GM12873 (cell line): ENCODE data around the gene TMEM184B.

ENCODE experiments used
- TF ChIP-seq, protein P1 (sequence below): IDR thresholded peaks from 2 replicates; pipeline ENCODE4 v1.5.1; 2012; ENCODE audit warnings: low read depth, mild to moderate bottlenecking, moderate library complexity, low read length, control low read depth; ENCODE audit not compliant: insufficient read depth; ENCODE audit errors: missing control alignments

TMEM184B gene

DNA sequence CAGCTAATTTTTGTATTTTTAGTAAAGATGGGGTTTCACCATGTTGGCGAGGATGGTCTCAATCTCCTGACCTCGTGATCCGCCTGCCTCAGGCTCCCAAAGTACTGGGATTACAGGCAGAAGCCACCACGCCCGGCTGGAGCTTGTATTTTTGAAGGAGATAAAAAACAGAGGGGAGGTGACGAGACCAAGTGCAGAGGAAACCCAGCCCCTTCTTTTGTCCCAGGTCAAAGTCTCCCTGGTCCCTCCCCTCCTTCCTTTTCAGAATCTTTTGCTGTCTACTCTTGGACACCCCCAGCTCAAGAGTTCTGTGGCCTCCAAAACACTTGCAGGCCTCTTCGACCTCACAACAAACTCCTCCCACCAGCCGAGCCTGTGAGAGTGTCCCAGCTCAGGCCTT lies 12.2 kb upstream of the TMEM184B start:
- TF ChIP-seq, protein P1, sequence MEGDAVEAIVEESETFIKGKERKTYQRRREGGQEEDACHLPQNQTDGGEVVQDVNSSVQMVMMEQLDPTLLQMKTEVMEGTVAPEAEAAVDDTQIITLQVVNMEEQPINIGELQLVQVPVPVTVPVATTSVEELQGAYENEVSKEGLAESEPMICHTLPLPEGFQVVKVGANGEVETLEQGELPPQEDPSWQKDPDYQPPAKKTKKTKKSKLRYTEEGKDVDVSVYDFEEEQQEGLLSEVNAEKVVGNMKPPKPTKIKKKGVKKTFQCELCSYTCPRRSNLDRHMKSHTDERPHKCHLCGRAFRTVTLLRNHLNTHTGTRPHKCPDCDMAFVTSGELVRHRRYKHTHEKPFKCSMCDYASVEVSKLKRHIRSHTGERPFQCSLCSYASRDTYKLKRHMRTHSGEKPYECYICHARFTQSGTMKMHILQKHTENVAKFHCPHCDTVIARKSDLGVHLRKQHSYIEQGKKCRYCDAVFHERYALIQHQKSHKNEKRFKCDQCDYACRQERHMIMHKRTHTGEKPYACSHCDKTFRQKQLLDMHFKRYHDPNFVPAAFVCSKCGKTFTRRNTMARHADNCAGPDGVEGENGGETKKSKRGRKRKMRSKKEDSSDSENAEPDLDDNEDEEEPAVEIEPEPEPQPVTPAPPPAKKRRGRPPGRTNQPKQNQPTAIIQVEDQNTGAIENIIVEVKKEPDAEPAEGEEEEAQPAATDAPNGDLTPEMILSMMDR: no peak

DNA sequence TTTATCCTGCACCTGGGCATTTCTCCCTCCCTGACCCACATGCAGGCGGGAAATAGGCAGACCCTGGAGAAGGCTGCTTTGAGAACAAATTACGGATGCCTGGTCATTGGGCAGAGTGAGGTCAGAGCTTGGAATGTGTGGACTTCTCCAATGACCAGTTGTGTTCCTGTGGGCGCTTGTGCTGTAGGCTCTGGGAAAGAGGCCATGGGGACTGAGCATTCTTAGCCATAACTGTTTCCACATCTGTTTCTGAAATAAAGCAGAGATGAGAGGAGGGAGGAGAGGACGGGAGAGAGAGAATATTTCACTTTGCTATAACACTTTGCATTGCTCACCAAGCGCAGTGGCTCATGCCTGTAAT lies 11.2 kb upstream of the TMEM184B start:
- TF ChIP-seq, protein P1: no peak

DNA sequence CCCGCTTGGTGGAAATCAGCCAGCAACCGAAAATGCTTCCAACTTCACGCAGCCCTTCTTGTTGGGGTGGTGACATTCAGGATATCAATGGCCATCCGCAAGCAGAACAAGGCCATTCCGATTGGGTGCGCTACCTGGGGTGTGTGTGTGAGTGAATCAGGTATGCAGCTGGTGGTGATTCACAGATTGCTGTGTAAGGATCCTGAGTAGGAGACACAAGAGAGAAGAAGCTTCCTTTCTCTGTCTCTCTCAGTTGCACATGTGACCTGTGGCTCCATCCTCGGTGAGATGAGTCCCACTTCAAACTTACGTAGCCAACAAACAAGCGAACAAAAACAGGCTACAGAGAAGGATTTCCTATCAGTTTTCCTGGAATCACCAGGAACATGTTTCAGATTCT lies 9.6 kb upstream of the TMEM184B start:
- TF ChIP-seq, protein P1: no peak

DNA sequence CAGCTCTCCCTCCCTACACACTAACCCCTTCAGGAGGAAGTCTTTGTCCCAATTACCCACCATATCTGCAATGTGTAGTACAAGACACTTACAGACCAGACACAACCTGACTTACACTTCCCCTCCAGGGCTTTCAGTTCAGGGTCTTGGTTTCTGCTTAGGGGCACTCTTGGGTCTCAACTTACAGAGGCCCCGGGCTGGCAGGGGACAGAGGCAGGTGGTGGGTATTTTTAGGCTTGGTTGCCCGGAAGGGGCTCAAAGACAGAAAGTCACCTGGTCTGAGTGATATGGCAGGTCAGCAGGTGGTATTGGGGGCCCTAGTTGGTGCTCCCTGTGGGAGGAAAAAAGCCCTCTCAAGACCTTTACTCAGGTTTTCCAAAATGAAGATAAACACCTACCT lies 3.4 kb upstream of the TMEM184B start:
- TF ChIP-seq, protein P1: no peak

DNA sequence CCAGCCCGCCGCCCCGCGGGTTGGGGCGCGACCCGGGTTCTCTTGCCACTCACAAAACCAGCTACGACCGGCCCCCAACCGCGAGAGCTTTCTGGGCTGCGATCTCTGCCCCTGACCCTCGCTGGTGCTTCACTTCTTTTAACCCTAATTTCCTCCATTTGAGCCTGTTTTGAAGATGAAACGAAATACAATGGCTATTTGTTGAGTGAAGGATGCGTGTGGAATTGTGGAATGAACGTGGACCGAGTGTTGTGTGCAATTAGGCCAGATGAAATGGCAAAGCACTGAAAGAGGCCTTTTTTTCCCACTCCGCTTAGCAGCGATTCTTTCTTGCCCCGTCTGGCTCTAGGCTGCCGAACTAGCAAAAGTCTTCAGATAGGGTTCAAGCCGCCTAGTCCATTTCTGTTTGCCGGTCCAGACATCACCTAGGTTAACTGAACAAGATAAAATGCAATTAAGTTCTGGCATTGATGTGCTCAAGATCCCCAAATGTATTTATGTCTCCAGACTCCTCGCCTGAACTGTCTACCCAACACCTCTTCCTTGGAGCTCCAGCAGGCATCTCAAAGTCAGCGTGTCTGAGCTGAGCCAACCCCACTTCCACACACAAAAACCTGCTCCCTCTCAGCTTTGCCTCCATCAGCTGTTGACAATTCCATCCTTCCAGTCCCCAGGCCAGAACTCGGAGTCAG lies 471 bp upstream of the TMEM184B start:
- TF ChIP-seq, protein P1: no peak

DNA sequence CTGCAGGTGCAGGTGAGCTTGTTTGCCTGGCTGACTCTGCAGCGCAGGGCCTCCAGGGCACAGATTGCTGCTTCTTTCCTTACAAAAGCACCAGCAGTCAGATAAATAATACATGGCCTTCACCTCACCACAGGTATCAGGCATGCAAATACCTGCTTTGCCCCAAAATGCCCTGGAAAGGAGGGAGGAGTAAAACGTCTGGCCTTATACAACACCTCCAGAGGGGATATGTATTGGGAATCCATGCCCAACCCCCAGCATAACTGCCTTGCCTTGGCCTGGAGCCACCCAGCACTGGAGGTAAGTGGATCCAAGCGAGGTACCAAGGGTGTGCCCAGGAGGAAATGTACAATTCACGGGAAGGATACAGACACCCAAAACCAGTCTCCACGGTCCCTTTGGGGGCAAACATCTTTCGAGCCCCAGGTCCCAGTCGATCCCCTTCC lies 860 bp downstream of the TMEM184B start:
- TF ChIP-seq, protein P1: no peak

DNA sequence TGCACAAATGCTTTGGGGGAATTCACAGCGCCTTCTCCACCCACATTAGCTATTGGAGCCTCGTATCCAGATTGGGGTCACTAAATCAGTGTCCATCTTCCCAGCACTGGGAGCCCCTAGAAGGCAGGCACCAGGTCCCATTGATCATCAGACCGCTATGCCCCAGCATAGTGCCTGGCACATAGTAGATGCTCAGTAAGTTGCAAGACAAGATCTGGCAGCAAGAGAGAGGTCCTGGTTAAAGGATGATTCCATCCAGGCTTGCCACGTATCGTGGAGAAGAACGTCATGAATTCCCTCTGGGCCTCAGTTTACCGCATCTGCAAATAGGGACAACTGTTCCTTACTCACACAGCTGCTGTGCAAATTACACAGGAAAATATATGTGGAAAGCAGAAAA lies 1.7 kb downstream of the TMEM184B start:
- TF ChIP-seq, protein P1: no peak
